Left lobe of liver (tissue), 2 donors: ENCODE results near the gene PIM3. TPM values are rescaled to one million over a fixed set of nuclear protein-coding genes. Genes with fewer than 3 reads are reported as not detected.
A peak's percentile ranks its signal among the peaks of the same experiment; 100 is the strongest.

Source experiments
- ATAC-seq: fragments of 200-7000 bp; cut with Tn5 transposase; one replicate; pipeline ENCODE4 v1.9.1; 2020; ENCODE audit warnings: mild to moderate bottlenecking, moderate library complexity
- DNase-seq: peaks from one replicate; pipeline ENCODE4 v3.0.0-alpha.2; 2020; ENCODE audit warnings: low spot score
- total RNA-seq: library from RNA; stranded (reverse); gene quantifications from one replicate; pipeline ENCODE4 v1.2.1, GENCODE V29; 2021
- donor health status: DM: no; HTN: no; CAD: no; lungs with moderate emphysema.
- donor health status: DM: no; HTN: yes; CAD: no.

Gene PIM3
- total RNA-seq, 1 donor from 2014 or later = 36.8 TPM

DNA sequence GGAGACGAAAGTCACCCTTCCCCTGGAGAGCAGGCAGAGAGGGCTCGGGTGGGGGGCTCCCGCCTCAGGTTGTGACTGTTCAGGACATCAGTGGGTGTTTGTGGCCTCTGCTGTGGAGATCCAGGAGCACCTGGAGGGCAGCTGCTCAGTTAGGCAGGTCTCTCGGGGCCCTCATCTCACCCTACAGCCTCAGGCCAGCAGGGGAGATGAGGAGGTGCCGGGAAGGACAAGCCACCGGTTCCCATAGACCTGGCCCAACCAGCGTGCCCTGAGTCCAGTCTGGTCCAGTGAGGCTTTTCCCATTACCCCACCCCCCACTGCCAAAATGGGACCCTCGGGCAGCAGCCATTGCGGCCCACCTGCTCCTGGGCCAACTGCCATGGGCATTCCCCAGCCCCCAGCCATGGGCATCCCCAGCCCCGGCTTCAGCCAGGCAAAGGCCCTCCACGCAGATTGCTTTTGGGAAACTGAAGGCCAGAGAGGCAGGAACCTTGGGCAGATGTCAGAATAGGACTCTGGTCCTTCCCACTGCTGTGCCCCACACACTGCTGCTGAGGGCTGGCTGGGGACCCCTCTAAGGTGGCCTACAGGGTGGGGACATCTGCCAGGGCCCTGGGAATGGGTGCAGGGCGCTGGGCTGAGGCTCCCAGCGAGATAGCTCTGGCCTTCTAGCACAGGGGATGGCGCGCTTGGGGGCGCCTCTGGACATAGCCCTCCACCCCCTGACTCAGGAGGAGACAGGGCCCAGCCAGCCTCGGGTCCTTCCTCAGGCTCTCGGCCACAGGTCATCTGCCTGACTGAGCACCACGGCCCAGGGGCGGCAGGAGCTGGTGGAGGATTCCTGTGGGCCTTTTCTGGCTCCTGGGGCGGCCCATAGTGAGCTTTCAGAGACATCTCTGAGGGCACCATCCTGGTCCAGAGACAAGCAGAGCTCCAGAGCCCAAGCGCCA, 4.8 kb downstream of the PIM3 start:
- ATAC-seq (no peak), DNase-seq (peak; percentile 49)

DNA sequence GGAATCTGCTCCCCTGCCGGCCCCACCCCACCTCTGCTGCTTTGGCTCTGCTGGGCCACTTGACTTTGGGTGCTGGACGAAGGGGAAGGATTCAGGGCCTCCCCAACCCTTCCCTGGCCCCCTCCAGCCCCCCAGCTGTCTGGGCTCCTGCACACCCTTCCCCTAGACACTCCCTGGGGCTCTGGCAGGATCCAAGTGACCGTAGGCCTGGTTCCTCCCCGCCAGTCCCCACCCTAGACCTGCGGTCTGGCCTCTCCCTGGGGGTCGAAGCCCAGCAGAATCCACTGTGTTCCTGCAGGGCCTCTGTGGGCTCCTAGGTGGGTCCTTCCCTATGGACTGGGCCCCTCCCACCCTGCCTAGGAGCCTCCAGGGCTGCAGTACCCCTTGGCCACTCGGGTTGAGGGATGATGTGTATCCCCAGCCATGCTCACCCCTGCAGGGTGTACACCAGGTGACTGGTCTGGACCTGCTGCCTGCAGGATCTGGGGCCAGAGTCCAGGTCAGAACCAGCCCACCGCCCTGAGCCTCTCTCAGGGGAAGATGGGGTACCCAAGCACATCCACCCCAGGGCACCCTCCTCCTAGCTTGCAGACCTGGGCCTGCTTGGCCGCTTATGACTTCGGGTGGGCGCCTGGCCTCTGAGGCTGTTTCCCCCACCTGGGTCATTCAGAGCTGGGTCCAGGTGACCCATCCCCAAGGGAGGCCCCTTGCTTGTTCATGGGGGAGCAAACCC, 5.6 kb downstream of the PIM3 start:
- DNase-seq (peak; percentile 68), ATAC-seq (peak; percentile 1)

DNA sequence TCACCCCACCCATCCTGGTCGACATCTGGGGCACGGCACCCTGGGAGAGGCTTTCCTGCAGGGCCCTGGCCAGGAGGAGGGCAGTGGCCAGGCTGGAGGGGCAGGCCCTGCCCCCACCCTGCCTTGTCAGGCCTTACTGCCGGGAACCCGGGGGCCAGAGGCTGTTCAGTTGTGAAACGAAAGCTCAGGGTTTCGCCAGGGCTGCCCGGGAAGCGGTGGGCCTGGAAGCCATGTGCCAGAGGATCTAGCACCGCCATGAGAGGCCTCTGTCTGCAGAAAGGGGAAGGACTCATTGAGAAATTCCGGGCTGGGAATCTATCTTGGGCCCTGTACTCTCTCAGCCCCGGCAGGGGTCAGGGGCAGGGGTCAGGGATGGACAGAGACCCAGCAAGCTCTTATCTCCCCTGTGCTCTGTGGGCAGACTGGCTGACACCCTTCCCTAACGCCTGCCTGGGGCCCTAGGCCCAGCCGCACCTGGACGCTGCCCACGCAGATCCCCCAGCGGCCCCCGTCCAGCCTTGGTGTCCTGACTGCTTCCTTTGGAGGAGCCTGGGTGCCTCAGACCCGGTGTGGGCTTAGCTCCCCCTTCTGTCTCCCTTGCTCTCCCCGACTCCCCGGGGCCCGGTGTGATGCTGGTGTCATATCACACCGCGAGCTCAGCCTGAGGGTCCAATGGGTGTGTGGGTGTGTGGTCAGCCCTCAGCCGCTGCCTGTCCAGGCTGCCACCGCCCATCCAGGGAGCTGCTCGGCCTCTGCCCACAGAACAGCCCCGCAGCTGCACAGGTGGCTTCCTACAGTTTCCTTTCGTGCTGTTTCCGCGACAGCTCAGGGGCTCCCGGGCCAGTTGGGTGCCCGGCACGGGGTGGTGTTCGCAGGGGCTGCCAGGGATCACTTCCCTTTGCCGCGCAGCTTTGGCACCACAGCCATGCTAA, 6.5 kb downstream of the PIM3 start:
- ATAC-seq = peak; percentile 10

DNA sequence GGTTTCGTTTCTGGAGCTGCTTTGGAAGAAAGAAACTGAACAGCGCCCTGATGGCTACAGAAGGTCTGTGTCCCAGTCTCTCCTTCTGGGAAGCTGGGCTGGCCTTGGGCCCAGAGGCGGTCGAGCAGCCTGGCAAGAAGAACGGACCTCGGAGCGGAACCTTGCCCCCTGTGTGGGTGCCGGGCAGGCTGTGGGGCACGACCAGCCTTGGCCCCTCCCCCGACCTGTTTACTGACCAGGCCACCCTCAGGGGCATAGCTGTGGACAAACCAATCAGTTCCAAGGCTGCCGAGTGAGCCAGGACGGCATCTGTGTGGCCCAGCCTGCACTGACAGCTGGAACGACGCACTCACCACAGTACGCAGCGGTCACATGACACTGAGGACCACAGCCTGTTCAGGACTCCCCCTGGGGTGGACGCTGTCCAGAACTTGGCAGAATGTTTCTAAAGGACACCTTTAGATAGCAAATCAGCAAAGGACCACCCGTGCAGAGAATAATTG, 7.2 kb downstream of the PIM3 start:
- ATAC-seq (peak; percentile 45), DNase-seq (peak; percentile 98)

More for the DNA sequence above, 6.5 kb downstream of the PIM3 start:
- DNase-seq = peak; percentile 82

DNA sequence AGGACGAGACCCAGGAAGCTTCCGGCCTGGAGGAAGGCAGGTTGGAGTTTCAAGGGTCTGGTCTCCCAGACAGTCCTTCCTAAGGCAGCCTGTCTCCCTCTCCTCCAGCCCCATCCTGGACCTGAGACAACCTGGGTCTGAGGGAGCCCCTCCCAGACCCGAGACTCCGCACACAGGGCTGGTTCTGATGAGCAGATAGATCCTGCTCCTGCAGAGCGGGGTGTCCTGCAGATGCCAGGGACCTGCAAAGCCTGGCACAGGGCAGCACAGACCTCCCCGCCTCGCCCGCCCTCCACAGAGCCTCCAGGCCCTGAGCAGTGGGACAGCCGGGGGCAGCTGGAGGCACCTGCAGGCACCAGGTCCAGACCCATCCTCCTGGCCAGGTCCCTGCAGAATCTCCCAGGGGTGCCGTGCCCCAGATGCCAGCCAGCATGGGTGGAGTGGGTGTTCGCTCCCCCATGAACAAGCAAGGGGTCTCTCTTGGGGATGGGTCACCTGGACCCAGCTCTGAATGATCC, 7.8 kb downstream of the PIM3 start:
- DNase-seq = peak; percentile 52
- ATAC-seq = no peak

DNA sequence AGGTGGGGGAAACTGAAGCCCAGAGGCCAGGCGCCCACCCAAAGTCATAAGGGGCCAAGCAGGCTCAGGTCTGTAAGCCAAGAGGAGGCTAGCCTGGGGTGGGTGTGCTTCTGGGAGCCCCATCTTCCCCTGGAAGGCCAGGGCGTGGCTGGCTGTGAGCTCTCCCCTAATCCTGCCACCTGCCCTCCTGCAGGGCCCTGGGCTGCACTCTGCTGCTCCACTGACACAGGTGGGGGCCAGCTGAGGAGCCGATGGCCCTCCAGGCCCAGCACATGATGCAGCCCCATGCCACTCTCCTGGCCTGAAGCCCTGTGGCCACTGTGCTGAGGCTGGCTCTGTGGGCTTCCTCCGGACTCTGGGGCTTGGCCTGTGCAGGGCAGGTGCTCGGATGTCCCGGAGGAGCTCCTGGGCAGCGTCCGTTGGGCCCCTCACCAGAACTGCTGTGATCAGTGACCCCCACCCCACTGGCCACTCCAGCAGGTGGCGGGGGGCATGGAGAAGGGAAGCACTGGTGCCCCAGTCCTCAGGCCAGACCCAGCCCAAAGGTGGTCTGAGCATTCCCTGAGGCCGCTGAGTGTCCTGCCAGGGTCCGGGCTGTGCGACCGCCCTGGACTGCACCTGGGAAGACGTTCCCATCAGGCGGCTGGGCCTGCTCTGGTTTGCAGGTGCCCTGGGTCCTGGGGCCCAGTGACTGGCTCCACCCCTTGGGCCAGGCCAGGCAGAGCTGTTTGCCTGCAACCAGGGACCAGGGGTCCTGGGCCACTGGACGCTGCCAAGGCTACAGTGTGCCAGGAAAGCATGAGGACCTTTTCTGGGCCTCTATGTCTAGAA, 8.5 kb downstream of the PIM3 start:
- ATAC-seq = no peak
- DNase-seq = peak; percentile 49

DNA sequence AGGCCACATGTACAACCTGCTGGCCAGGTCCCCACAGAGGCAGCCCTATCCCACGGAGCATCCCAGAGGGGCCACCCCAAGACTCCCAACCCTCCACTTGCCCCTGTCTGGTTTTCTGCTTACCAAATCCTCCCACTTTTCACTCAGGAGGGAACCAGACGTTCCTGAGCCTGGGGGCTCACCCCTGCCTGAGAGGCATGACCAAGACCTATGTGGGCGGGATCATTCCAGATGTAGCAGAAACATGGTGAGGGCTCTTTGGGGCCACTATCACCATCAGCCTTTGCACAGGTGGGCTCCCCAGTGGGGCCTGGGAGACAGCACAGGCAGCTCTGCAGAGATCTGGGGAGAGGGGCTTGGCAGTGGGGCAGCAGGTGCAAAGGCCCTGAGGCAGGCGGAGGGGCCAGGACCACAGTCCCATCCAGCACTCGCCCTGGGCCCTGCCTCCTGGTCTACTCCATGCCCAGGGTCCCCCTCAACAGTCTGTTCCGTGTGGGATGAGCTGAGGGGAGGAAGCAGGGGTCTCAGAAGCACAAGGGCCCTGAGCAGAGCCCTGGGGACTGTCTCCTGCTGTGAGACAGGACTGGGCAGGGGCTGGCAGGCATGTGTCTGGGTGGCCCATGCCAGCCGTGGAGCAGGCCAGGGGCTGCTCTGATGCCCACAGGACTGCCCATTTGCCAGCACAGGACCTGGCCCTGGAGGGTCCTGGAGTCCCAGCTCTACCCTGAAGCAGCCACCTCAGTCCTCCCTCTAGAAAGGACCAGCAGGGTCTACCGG, 9.4 kb downstream of the PIM3 start:
- ATAC-seq (no peak), DNase-seq (peak; percentile 50)

DNA sequence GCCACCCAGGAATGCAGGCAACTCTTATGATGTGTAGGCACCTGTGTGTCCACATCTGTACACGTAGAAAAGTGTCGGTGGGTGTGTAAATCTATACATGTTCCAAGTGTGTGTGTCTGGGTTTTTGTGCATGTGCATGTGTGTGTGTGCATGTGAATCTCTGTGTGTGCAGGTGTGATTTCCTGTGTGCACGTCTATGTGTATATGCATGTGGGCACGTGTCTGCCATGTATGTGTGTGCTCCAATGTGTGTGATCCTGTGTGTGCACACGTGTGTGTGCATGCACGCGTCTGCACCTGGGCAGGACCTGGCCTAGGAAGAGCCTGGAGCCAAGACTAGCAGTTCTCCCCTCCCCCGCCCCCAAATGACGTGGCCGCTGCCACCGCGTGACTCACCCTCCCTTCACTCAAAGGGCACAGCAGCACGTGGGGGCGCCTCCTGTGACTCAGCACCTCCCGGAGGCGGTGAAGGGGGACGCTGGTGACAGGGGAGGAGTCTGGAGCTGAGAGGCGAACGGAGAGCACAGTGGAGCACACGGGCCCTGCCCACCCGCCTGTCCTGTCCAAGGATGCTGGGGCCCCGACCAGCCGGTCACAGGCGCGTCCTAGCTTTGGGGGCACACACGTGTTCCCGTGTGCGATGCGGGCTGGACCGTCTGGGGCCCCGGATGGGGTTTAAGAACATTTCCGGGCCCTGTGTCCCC, 10.1 kb downstream of the PIM3 start:
- ATAC-seq = peak; percentile 66
- peak; percentile 98 for DNase-seq

DNA sequence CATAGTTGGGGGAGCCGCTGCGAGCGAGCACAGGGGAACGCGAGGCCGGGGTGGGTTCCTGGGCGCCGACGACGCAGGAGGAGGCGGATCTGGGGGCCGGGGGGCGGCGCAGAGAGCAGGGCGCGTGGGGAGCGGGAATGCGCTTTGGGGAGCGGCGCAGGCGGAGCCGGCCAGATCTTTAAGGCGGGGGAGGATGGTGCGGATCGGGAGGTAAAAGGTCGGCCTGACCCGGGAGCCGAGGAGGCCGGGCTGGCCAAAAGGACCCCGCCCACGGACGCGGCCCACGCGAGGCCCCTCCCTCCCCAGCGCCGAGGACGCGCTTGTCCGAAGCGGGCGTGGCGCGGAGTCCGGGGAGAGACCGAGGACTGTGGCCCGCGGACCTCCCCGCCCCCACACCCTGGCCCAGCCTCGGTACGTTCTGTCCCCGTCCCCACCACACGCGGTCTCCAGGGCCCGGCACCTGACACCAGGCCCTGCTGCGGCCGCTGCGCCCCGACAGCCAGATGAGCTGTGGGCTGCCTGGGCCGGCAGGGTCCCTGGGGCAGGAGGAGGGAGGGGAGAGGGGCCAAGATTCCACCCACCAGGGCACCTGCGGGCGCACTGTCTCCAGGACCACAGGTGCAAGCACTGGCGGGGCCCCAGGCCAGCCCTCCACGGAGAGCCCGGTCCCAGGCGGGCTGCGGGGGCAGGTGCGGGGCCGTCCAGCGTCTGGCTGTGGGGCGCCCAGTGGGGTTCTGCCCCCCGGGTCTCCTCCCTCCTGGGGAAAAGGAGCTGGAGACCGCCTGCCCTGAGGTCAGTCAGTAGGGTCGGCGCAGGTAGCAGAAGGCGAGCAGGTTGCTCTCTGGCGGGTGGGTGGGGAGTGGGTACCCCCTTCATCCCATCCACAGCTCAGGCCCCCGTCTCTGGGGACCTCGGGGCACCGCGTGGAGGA, 10.9 kb downstream of the PIM3 start:
- peak; percentile 68 for ATAC-seq
- peak; percentile 97 for DNase-seq

DNA sequence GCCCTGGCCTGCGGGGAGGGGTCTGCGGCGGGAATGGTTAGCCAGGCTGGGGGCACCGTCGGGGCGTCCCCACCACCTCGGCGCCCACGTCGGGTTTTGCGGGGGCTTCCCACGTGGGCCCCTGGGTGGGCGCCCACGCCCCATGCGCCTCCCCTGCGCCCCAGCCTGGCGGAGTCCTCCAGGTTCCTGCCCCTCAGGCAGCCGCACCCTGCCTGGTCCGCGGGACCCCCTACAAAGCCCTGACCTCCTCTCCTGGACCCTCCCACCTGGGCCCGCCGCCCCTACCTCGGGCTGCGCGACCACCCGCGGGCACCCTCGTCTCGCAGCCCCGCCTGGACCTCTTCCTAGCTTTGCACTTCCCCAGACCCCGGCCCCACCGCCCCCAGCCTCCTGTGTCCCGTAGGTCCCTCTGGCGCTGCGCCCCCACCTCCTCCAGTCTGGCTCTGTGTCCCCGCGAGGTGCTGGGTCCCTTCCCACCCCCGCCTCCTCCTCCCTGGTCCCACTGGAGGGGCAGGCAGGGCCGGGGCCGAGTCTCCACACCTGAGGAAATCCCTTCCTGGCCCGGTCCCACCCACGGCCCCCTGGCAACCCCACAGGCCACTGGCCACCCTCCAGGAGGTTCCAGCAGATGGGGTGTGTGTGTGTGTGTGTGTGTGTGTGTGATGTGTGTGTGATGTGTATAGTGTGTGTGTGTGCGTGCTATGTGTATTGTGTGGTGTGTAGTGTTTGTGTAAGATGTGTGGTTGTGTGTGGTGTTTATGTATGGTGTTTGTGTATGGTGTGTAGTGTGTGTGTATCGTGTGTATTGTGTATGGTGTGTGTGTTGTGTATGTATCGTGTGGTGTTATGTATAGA, 11.8 kb downstream of the PIM3 start:
- no peak for ATAC-seq
- peak; percentile 57 for DNase-seq

DNA sequence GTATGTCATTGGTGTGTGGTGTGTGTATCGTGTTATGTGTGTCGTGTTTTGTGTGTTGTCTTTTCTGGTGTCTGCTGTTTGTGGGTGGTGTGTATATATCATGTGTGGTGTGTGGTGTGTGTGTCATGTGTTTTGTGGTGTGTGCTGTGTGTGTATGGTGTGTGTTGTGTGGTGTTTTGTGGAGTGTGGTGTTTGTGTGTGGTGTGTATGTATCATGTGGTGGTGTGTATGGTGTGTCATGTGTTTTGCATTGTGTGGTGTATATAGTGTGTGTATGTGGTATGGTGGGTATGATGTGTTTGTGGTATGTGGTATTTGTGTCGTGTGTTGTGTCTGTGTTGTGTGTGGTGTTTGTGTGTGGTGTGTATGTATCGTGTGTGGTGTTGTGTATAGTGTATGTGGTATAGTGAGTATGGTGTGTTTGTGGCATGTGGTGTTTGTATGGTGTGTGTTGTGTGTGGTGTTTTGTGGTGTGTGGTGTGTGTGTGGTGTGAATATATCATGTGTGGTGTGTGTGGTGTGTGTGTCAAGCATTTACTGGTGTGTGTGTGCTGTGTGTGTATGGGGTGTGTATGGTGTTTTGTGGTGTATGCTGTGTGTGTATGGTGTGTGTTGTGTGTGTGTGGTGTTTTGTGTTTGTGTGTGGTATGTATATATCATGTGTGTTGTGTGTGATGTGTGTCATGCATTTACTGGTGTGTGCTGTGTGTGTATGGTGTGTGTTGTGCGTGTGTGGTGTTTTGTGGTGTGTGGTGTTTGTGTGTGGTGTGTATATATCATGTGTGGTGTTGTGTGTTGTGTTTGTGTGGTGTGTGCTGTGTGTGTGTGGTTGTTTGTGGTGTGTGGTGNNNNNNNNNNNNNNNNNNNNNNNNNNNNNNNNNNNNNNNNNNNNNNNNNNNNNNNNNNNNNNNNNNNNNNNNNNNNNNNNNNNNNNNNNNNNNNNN, 12.7 kb downstream of the PIM3 start:
- ATAC-seq = no peak
- DNase-seq = peak; percentile 27

DNA sequence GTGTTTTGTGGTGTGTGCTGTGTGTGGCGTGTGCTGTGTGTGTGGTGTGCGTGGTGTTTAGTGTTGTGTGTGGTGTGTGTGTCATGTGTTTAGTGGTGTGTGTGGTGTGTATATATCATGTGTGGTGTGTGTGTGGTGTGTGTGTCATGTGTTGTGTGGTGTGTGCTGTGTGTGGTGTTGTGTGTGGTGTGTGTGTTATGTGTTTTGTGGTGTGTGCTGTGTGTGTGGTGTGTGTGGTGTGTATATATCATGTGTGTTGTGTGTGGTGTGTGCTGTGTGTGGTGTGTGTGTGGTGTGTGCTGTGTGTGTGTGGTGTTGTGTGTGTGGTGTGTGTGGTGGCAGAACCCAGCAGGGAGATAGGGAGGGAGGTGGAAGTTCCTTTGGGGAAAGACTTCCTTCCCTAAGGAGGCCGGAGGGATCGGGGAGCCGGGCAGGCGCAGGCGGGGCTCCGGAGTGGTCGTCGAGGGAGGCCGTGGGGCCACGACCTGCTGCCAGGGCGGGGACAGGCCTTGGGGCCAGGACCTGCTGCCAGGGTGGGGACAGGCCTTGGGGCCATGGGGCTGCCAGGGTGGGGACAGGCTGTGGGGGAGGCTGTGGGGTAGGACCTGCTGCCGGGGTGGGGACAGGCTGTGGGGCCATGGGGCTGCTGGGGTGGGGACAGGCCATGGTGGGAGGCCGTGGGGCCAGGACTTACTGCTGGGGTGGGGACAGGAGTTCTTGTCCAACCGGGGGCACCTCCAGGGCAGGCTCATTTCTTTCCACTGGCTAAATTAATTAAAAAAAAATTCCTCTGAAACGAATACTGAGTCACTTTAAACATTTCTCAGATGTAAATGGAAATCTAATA, 15.2 kb downstream of the PIM3 start:
- DNase-seq (peak; percentile 47), ATAC-seq (no peak)

DNA sequence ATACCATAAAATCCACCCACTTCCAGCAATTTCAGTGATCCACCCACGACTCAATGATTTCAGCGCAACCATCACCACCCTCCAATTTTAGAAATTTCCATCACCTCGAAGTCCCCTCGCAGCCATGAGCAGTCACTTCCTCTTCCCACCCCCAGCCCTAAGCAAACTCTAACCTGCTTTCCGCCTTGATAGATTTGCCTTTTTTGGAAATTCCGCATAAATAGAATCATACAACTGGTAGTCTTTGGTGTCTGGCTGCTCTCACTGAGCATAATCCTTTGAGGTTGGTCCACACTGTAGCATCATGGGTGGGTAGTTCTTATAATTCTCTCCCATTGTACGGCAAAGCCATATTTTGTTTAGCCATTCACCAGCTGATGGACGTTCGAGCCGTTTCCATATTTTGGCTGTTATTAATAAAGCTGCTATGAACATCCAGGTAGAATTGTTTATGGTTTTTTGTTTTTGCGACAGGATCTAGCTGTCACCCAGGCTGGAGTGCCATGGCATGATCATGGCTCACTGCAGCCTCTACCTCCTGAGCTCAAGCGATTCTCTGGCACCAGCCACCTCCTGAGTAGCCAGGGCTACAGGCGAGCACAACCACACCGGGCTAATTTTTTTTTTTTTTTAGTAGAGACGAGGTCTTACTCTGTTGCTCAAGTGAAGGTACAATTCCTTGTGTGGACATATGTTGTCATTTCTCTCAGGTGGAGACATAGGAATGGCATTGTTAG, 16.0 kb downstream of the PIM3 start:
- no peak for ATAC-seq
- DNase-seq = peak; percentile 33
